ENCODE measurements around the gene DNAJC3. TPM values are rescaled to one million over a fixed set of nuclear protein-coding genes. Genes with fewer than 3 reads are reported as not detected.
"Not testable (repeated sequence)": the region's sequence is repeated elsewhere in the genome, so short reads cannot be mapped to it uniquely, and the experiment has no call there.

The DNAJC3 gene
- total and polyA plus RNA-seq, 8 donors = 11.6 to 70.3 (median 41.2) TPM

- FAIRE-seq (no peak), DNase-seq (no peak), ATAC-seq (no peak)
- intact Hi-C loops (cut with DNase I) = no loop called here
- Histone ChIP-seq H3K4me1 (no peaks in the 10 kb centered on the region), H3K27ac (no peak overlapping the region), H3K9me3 (no peaks in the 10 kb centered on the region), H3K36me3 (peaks cover 0 to 34% (median 0%) of the 10 kb centered on the region in 3 donors), H3K27me3 (no peaks in the 10 kb centered on the region), H3K4me3 (no peak overlapping the region)
- TF ChIP-seq CTCF (IDR thresholded peaks at IDR 0.05) = no peak
- 81 to 86% methylated on average over 4 of the region's 4 CpGs for WGBS, 2 donors
Measured at GRCh38 chr13:95763601-95764000, 86.7 kb downstream of the DNAJC3 start.

GRCh38 chr13:95771905-95772304, 95.0 kb downstream of the DNAJC3 start:
- no peaks in the 10 kb centered on the region for H3K27me3 ChIP-seq
- H3K4me3 ChIP-seq = no peak overlapping the region
- no peak for TF ChIP-seq CTCF (IDR thresholded peaks at IDR 0.05)
- DNase-seq = no peak
- ATAC-seq = no peak
- no peaks in the 10 kb centered on the region for H3K36me3 ChIP-seq
- intact Hi-C loops (cut with DNase I) = no loop called here
- WGBS, 2 donors = 85 to 88% methylated on average over 4 of the region's 4 CpGs
- no peaks in the 10 kb centered on the region for H3K9me3 ChIP-seq
- no peak overlapping the region for H3K27ac ChIP-seq
- H3K4me1 ChIP-seq = no peaks in the 10 kb centered on the region
- FAIRE-seq = no peak

GRCh38 chr13:95779522-95779921, 102.6 kb downstream of the DNAJC3 start:
- DNase-seq (no peak), ATAC-seq (no peak), FAIRE-seq (no peak)
- H3K27me3 ChIP-seq = no peaks in the 10 kb centered on the region
- intact Hi-C loops (cut with DNase I) = no loop called here
- WGBS, 2 donors = 74 to 91% methylated on average over 1 of the region's 1 CpG
- no peak overlapping the region for H3K27ac ChIP-seq
- H3K4me1 ChIP-seq = peaks cover 0 to 5% (median 0%) of the 10 kb centered on the region in 3 donors
- H3K36me3 ChIP-seq = no peaks in the 10 kb centered on the region
- no peak for TF ChIP-seq CTCF (IDR thresholded peaks at IDR 0.05)
- H3K4me3 ChIP-seq = no peak overlapping the region
- H3K9me3 ChIP-seq = no peaks in the 10 kb centered on the region

DNA sequence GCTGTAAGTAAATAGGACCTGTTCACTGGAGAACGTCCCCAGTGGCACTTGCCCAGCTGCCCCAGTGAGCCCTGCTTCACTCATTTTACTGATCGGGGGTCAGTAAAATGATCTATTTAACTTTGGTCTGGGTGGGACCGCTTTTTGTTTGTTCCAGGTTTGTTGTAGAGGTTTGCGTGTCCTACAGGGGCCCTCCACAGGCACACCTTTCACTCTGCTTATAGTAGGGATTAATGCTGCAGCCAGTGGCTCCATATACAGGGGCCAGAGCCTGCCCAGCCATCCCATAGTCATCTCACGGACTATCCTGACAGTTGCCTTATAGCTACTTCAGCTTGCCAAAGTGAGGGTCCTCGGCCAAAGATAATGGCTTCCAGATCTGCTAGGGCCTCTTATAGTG, 104.1 kb downstream of the DNAJC3 start:
- Histone ChIP-seq H3K9me3 (no peaks in the 10 kb centered on the region), H3K4me3 (no peak overlapping the region), H3K4me1 (peaks cover 0 to 5% (median 0%) of the 10 kb centered on the region in 3 donors), H3K27me3 (no peaks in the 10 kb centered on the region), H3K27ac (no peak overlapping the region), H3K36me3 (no peaks in the 10 kb centered on the region)
- ATAC-seq = peak in 1 of 4 donors; percentile 23
- WGBS, 2 donors = 93% methylated on average over 6 of the region's 6 CpGs
- DNase-seq = no peak
- no peak for TF ChIP-seq CTCF (IDR thresholded peaks at IDR 0.05)
- no peak for FAIRE-seq
- intact Hi-C loops (cut with DNase I) = no loop called here

DNA sequence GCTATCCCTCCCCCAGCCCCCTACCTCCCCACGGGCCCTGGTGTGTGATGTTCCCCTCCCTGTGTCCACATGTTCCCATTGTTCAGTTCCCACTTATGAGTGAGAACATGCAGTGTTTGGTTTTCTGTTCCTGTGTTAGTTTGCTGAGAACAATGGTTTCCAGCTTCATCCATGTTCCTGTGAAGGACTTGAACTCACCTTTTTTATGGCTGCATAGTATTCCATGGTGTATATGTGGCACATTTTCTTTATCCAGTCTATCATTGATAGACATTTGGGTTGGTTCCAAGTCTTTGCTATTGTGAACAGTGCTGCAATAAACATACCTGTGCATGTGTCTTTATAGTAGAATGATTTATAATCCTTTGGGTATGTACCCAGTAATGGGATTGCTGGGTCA, 105.0 kb downstream of the DNAJC3 start:
- WGBS, 2 donors = 98 to 100% methylated on average over 1 of the region's 1 CpG
- intact Hi-C loops (cut with DNase I); H3K27ac ChIP-seq; H3K4me3 ChIP-seq; DNase-seq; ATAC-seq; H3K27me3 ChIP-seq; H3K9me3 ChIP-seq; H3K4me1 ChIP-seq; FAIRE-seq; H3K36me3 ChIP-seq: not testable (repeated sequence)
